GM18511 (cell line): ENCODE results near the gene SLC35F4.
A peak's percentile ranks its signal among the peaks of the same experiment; 100 is the strongest.

ENCODE experiments used
- ATAC-seq: cut with Tn5 transposase; IDR thresholded peaks from one replicate; pipeline ENCODE4 v1.9.1; 2021; ENCODE audit warnings: mild to moderate bottlenecking, moderate library complexity; ENCODE audit not compliant: unreplicated experiment

SLC35F4 gene

DNA sequence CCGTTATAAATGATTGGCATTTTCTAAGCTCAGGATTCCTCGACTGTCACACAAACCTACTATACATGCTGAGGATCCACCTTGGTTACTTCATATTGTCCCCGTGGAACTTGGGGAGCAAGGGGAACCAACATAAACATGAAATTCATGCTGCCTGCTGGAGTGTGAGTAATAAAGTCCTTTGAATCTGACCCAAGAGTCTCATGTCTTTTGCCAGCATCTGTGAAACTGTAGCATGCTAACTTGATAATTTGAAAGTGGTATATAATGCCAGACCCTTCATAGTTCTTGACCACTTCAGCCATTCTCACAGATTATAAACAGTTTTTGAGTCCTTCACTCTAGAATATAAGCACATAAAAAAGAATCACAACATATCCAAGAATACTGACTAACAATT is 17.1 kb downstream of the SLC35F4 start:
- no peak for ATAC-seq

DNA sequence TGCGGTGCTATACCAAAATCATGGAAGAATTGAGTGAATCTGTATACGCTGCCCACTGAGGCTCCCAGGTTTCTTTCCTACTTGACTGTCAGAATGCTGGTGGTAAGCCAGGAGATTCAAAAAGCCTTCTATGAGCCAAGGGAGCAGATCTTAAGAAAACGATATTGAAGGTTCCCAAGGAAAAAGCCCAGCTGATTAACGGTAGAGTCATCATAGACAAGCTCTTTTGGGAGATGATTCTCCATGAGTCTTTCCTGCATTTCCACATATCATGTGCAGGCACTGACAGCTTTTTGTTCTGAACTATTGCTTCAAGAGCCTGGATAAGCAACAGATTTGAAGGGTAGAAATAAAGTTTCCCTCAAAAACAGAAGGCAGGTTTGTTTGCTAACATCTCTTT is 17.5 kb downstream of the SLC35F4 start:
- no peak for ATAC-seq

- ATAC-seq: no peak
Observed at GRCh38 chr14:57847706-57848105, 18.2 kb downstream of the SLC35F4 start.

- ATAC-seq: no peak
Observed at GRCh38 chr14:57847096-57847495, 18.8 kb downstream of the SLC35F4 start.

GRCh38 chr14:57846596-57846995 is 19.3 kb downstream of the SLC35F4 start:
- no peak for ATAC-seq

GRCh38 chr14:57845802-57846531 is 19.9 kb downstream of the SLC35F4 start:
- ATAC-seq: no peak

- no peak for ATAC-seq
Observed at GRCh38 chr14:57845316-57845715, 20.6 kb downstream of the SLC35F4 start.

DNA sequence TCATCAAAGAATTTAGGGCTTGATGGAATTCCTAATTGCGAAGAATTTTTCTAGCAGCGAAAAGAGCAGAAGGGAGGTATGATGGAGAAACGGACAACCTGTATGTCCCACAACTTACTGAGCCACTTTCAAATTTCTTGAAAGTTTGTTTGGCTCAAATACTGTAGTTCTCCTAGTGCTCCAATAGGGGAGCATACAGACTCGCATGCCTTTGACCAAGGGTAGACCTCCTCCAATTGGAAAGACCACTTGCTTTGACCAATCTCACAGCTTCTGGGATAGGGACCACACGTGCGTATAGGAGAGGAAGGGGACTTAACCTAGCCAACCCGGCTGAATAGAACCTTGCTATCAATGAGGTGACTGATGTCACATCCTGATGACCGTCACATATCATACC is 28.6 kb downstream of the SLC35F4 start:
- ATAC-seq: no peak

DNA sequence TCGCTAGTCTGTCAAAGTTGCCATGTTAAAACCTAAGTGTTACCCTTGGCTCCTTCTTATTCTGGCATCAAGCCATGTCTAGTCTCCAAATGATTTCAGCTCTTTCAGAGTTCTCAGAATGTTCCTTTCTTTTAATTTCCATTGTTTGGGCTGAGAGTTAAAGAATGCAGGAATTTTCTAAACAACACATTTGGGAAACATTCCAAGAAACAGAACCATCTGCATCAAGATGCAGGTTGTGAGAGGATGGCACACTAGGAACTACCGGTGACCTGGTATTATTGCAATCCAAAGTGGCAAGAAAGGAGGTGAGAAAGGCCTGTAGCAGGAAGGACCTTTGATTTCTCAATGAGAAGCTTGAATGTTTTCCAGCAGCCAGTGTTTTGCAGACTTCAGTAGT is 30.1 kb downstream of the SLC35F4 start:
- ATAC-seq: no peak

- ATAC-seq: no peak
Observed at GRCh38 chr14:57834961-57835360, 30.9 kb downstream of the SLC35F4 start.

DNA sequence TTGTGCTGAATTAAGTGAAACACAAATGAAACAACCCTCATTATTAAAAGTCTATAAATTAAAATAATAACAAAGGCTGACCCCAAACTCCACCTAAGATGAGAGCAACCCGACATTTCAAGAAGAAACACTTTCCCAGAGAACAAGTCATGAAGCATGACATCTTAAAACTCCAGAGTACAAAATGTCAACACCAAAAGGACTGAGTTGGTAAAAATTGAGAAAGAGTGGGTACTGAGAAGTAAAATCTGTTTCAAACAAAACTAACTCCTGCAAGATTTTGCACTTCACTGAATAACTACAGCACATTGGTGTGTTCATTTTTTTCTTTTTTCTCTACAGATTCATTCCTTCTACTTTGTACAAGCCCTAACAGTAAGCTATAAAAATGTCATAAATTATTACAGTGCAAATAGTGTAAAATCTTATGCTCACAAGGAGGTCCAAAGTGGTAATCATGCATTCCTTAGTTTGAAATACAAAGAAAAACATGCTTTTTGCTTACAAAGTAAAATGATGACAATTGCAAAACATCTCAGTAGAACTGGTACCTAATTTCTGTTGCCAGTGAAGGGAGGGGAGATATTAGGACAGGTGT is 31.8 kb downstream of the SLC35F4 start:
- ATAC-seq: no peak

DNA sequence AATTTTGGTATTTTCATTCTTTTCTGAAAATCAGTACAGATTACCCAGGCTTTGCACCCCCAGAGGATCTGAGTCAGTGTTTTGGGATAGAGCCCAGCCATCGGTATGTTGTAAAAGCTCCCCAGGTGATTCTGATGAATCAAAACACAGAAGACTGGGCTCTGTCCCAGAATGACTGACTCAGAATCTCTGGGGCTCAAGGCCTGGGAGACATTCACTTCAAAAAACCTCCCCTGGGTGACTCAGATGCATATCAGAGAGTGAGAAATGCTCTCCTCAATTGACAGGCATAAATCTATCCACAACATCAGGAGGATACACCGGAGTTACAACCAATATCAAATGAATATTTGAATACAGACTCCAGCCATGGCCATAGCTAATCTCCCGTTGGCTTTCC is 32.6 kb downstream of the SLC35F4 start:
- no peak for ATAC-seq

- peak; percentile 52 for ATAC-seq
Observed at GRCh38 chr14:57831981-57832380, 33.9 kb downstream of the SLC35F4 start.

GRCh38 chr14:57828713-57829112 is 37.2 kb downstream of the SLC35F4 start:
- ATAC-seq: no peak

DNA sequence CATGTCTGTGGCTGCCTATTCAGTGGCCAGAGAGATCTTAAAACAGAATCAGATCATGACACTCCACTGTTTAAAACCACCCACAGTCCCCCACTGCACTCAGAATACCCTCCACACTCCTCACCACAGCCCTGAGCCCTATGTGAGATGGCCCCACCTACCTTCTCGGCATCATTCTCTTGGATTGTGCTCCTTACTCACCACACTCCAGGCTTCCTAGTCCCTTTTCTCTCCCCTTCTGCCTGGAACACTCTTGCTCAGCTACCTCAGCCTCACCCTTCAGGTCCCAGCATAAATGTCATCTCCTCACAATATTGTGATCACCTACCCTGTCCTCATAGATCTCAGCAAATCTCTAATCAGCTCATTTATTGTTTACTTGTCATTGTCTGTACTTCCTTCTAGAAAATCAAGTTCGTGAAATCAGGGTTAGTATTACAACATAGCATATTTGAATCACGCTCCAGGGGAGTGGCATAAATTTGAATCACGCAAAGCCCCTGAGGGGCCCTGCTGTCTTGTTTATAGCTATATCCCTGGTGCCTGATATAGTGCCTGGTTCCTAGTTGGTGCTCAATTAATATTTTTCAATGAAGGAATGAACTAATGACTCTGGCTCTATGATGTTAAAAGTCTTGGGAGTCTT is 42.8 kb downstream of the SLC35F4 start:
- no peak for ATAC-seq

DNA sequence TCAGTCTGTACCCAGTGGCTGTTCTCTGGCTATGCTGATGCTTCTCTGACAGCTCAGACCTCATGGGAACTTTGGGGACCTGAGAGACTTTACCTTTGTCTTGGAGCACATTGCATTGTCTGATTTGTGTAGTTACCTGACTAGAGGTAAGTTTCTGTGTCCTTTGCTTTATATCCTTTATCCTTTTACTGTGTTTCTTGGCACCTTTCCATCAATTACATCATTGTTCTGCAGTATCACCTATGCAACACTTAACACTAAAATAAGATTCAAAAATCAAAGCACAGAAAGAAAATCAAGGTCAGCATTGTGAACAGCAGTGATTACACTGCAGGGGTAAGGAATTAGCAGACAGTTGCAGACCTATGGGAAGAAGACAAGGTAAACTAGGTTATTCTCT is 43.8 kb downstream of the SLC35F4 start:
- ATAC-seq: no peak

- no peak for ATAC-seq
Observed at GRCh38 chr14:57820581-57820980, 45.3 kb downstream of the SLC35F4 start.

- ATAC-seq: no peak
Observed at GRCh38 chr14:57818511-57818910, 47.4 kb downstream of the SLC35F4 start.

GRCh38 chr14:57816568-57817284 is 49.2 kb downstream of the SLC35F4 start:
- ATAC-seq: peak; percentile 92

DNA sequence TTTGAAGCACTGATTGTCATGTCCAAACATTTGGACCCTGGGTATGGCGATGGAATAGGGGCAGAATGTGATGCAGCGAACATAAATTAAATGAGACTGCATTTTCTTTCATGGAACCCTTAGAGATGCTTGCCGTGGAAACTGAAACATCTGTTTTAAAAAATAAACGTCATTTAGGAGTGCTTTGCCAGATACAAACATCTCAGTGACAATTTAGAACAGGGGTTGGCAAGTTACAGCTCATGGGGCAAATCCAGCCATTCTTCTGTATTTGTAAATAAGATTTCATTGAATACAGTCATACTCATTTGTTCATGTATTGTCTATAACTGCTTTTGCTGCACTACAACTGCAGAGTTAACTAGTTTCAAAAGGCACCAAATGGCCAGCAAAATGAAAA is 51.2 kb downstream of the SLC35F4 start:
- no peak for ATAC-seq

DNA sequence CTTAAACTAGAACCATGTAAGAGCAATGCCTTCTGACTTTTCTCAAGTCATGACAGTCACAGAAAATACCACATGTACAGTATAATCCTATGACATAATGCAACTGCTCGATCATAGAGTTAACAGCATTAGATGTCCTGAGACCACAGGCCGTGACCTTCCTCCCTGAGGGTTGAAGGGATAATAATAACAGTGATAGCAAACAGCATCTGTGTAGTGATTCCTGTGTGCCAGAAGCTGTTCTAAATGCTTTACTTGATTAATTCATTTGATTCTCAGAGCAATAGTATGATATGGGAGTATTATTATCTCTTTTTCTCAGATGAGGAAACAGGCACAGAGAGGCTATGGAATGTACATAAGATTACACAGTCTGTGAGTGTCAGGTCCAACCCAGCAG is 53.2 kb downstream of the SLC35F4 start:
- no peak for ATAC-seq
